Heart left ventricle (tissue), 16 donors: Measurements from ENCODE around the gene NWD2. TPM values are rescaled to one million over a fixed set of nuclear protein-coding genes. Genes with fewer than 3 reads are reported as not detected.

Source experiments
- ATAC-seq, 4 donors: fragments of 200-7000 bp; cut with Tn5 transposase; one replicate each; pipeline ENCODE4 v1.9.1; 2020 to 2022; ENCODE audit warnings: moderate library complexity in 4 of 4, mild to moderate bottlenecking in 3 of 4, moderate number of reproducible peaks in 1 of 4
- DNase-seq, 5 donors: peaks; one replicate each; pipeline ENCODE4 v3.0.0-alpha.2; 2020
- H3K27ac ChIP-seq, 12 donors: fragments of 200-600 bp; sonication (generic) in 4 of 12; one replicate each; pipeline versions ENCODE4 v1.5.0 to v1.8.0; 2016 to 2022; ENCODE audit warnings: mild to moderate bottlenecking in 2 of 12
- H3K27me3 ChIP-seq, 9 donors: fragments of 200-600 bp; sonication (generic) in 2 of 9; one replicate each; pipeline versions ENCODE4 v1.5.1 to v1.8.0; 2016 to 2022; ENCODE audit warnings: mild to moderate bottlenecking in 3 of 9
- H3K36me3 ChIP-seq, 9 donors: fragments of 200-600 bp; sonication (generic) in 2 of 9; one replicate each; pipeline versions ENCODE4 v1.5.0 to v1.8.0; 2018 to 2022; ENCODE audit warnings: mild to moderate bottlenecking in 2 of 9
- H3K4me1 ChIP-seq, 12 donors: fragments of 200-600 bp; sonication (generic) in 4 of 12; one replicate each; pipeline versions ENCODE4 v1.5.0 to v1.8.0; 2016 to 2022; ENCODE audit warnings: mild to moderate bottlenecking in 3 of 12
- H3K4me3 ChIP-seq, 12 donors: fragments of 200-600 bp; sonication (generic) in 4 of 12; one replicate each; pipeline versions ENCODE4 v1.5.0 to v1.8.0; 2017 to 2022; ENCODE audit warnings: mild to moderate bottlenecking in 9 of 12, moderate library complexity in 4 of 12
- H3K9me3 ChIP-seq, 12 donors: fragments of 200-600 bp; sonication (generic) in 4 of 12; one replicate each; pipeline versions ENCODE4 v1.5.0 to v1.8.0; 2016 to 2022; ENCODE audit warnings: mild to moderate bottlenecking in 1 of 12
- CTCF ChIP-seq, 12 donors: fragments of 200-600 bp; sonication (generic) in 4 of 12; IDR thresholded peaks; one replicate each; pipeline versions ENCODE4 v1.5.0 to v1.8.0; 2018 to 2022; ENCODE audit warnings: antibody characterized with exemption in 12 of 12, mild to moderate bottlenecking in 5 of 12
- POLR2A ChIP-seq, 2 donors: fragments of 450-650 bp; IDR thresholded peaks; one replicate each; pipeline ENCODE4 v1.6.1; 2017; ENCODE audit warnings: antibody characterized with exemption in 2 of 2, mild to moderate bottlenecking in 2 of 2, moderate library complexity in 2 of 2
- WGBS, 4 donors: extraction: QIAGEN DNeasy Blood & Tissue Kit in 2 of 4; methylation state at CpG; one replicate each; pipeline versions ENCODE4 v1.1.5 to v1.1.7; 2013 to 2018; 5-methylcytosine and 5-hydroxymethylcytosine counted together
- intact Hi-C, 10 donors: fragments of 100-400 bp; cut with DNase I; formaldehyde crosslinking; loops; one replicate each; pipeline versions ENCODE4 v1.11.1 to v1.14.2; 2022
- polyA plus RNA-seq, 2 donors: library from polyadenylated mRNA; stranded (reverse); fragments of 200-250 nt; gene quantifications; one replicate each; pipeline ENCODE4 v1.2.3, GENCODE V29; 2013
- total RNA-seq, 9 donors: library from RNA; depleted of rRNA in 2 of 9; stranded (reverse); fragments of >200 nt in 2 of 9; fragmentation: NEBNext Ultra II Directional in 3 of 9; extraction: Animal tissue kit (Norgen Biotek cat#: 25700) in 3 of 9; gene quantifications; one replicate each; pipeline versions ENCODE4 v1.1.0 to v1.2.4, GENCODE V29; 2016 to 2023
- donor health status: ischemic (EF 13 %, LVEDD 7.1; RV severe dilation, severe dysfunction).
- donor health status: healthy with polysubstance abuse.
- donor health status: DM: no; HTN: yes; CAD: no.
- donor health status: DM: no; HTN: no; CAD: no.
- donor health status: ischemic (EF 25% LVEDD 6.9; RV normal size, moderate dysfunction).
- donor health status: ischemic (EF 25% LVEDD 5.7; RV mildly dilated, moderate dysfunction).
- donor health status: healthy.
- donor health status: DM: yes; HTN: yes; CAD: no.
- donor health status: ischemic (EF 35%, LVEDD 5.7; RV mildly dilated, moderate dysfunction).
- donor health status: nonischemic (EF 11% LVEDD 7.7; RV severe dilation, severe dysfunction).
- donor health status: DM: yes; HTN: yes; CAD: no.
- donor health status: PGD.
- donor health status: ischemic (EF 29% LVEDD 5.4; RV normal size, mild dysfunction).
- donor health status: nonischemic (EF 23%, LVEDD 6.1; RV moderate dilation, normal function).

NWD2 gene
- total and polyA plus RNA-seq, 11 donors = under 0.01 to 0.16 (median 0.05) TPM; not detected in 5

DNA sequence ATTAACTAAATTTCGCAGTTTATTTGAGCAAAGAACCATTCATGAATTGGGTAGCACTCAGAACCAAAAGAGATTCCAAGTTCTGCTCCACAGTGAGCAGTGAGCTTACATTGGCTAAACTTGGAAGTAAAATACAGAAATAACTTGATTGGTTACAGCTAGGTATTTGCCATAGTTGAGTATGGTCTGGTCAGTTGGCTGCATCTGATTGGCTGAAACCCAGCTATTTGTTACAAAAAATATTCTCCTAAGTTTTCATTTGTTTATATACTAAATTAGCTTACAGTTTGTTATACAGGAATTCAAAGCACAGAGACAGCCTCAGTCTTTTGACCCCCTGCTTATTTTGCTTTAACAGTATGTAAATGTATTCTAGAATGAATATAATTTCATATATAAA, 226.6 kb downstream of the NWD2 start:
- TF ChIP-seq POLR2A (IDR thresholded peaks at IDR 0.05) (no peak), CTCF (IDR thresholded peaks at IDR 0.05) (no peak)
- H3K4me1 ChIP-seq = no peaks in the 10 kb centered on the region
- no peaks in the 10 kb centered on the region for H3K36me3 ChIP-seq
- no peaks in the 10 kb centered on the region for H3K9me3 ChIP-seq
- ATAC-seq = no peak
- no peak overlapping the region for H3K27ac ChIP-seq
- intact Hi-C loops = no loop called here
- peak overlapping the region in 1 of 12 donors; percentile 1 for H3K4me3 ChIP-seq
- peaks cover 0 to 6% (median 0%) of the 10 kb centered on the region in 9 donors for H3K27me3 ChIP-seq
- WGBS, 4 donors = 85 to 93% (median 89%) methylated on average over 1 of the region's 1 CpG
- no peak for DNase-seq

DNA sequence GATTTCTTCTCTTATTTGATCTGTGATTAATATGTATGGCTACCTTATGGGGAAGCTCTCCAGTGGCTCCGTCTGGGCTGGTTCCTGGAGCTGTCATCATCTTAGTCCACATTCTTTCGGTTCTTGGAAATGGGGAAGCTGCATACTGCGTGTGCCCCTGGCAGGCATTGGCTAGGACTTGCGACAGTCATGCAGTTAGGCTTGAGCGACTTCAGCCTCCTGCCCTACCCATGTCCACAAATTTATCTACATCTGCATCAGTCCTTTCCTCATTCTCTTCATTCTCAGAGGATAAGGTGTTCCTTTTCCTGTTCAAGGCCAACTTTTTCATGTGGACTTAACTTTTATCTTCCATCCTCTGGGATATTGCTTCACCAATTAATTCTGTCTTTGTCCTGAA, 227.4 kb downstream of the NWD2 start:
- TF ChIP-seq CTCF (IDR thresholded peaks at IDR 0.05) = no peak
- TF ChIP-seq POLR2A (IDR thresholded peaks at IDR 0.05) = no peak
- DNase-seq = no peak
- Histone ChIP-seq H3K4me3 (no peak overlapping the region), H3K36me3 (no peaks in the 10 kb centered on the region), H3K9me3 (no peaks in the 10 kb centered on the region), H3K27ac (no peak overlapping the region), H3K4me1 (no peaks in the 10 kb centered on the region), H3K27me3 (peaks cover 0 to 6% (median 0%) of the 10 kb centered on the region in 9 donors)
- WGBS, 4 donors = 53 to 74% (median 59%) methylated on average over 5 of the region's 5 CpGs
- intact Hi-C loops = no loop called here
- ATAC-seq = no peak

GRCh38 chr4:37473807-37474206, 229.3 kb downstream of the NWD2 start:
- DNase-seq (no peak), ATAC-seq (no peak)
- Histone ChIP-seq H3K4me1 (no peaks in the 10 kb centered on the region), H3K27ac (no peak overlapping the region), H3K36me3 (no peaks in the 10 kb centered on the region), H3K4me3 (no peak overlapping the region), H3K9me3 (no peaks in the 10 kb centered on the region), H3K27me3 (peaks cover 0 to 6% (median 0%) of the 10 kb centered on the region in 9 donors)
- TF ChIP-seq POLR2A (IDR thresholded peaks at IDR 0.05) = no peak
- TF ChIP-seq CTCF (IDR thresholded peaks at IDR 0.05) = no peak
- intact Hi-C loops = no loop called here
- WGBS, 4 donors = 91 to 100% (median 95%) methylated on average over 2 of the region's 2 CpGs

DNA sequence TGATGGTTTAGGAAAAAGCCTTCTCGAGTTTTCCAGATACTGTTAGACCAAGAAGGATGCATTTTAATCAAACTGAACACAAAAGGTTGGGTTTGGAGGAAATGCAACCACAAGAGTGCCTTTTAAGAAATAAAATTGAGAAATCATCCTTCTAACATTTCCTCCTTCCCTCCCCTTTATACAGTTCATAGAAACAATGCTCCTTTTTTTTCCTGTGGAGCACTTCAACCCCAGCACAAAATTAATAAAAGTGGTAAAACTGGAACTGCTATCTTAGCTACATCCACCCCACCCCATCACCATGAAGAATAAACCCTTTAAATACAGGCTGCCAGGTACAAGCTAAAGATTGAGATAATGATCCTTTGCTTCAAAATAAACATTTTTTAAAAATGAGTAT, 230.5 kb downstream of the NWD2 start:
- H3K27me3 ChIP-seq = peaks cover 0 to 6% (median 0%) of the 10 kb centered on the region in 9 donors
- no peaks in the 10 kb centered on the region for H3K4me1 ChIP-seq
- H3K4me3 ChIP-seq = no peak overlapping the region
- TF ChIP-seq POLR2A (IDR thresholded peaks at IDR 0.05) = no peak
- TF ChIP-seq CTCF (IDR thresholded peaks at IDR 0.05) = no peak
- intact Hi-C loops = no loop called here
- H3K36me3 ChIP-seq = no peaks in the 10 kb centered on the region
- H3K9me3 ChIP-seq = no peaks in the 10 kb centered on the region
- no peak for ATAC-seq
- DNase-seq = no peak
- no peak overlapping the region for H3K27ac ChIP-seq
- 55 to 64% (median 59%) methylated on average over 1 of the region's 1 CpG for WGBS, 4 donors
